ENCODE data around the gene PIWIL1.

- TF ChIP-seq CTCF (IDR thresholded peaks at IDR 0.05; ENCODE audit: insufficient read depth, low read length, poor library complexity, severe bottlenecking) (no peak), EZH2phosphoT487 (conservative IDR thresholded peaks at IDR 0.05; ENCODE audit: low read length) (no peak)
Measured at GRCh38 chr12:130337488-130338303, at the start of gene PIWIL1.

Data from SU-DHL-6 (cell line).